DOHH2 (cell line): ENCODE measurements around the gene C9orf152.

ENCODE experiments used
- H3F3A ChIP-seq: fragments of 200-600 bp; sonication (generic), shearing (Covaris generic); 2 replicates; pipeline ENCODE4 v1.6.0; 2016; ENCODE audit warnings: antibody characterized with exemption, mild to moderate bottlenecking; ENCODE audit not compliant: control insufficient read depth, insufficient read depth
- H3K27ac ChIP-seq: fragments of 200-600 bp; sonication (generic); 2 replicates; pipeline ENCODE4 v1.5.1; 2014; ENCODE audit warnings: low read depth, mild to moderate bottlenecking, low read length, moderate library complexity
- H3K27me3 ChIP-seq: fragments of 200-600 bp; sonication (generic); 2 replicates; pipeline ENCODE4 v1.6.1; 2014; ENCODE audit warnings: mild to moderate bottlenecking, low read length, mixed read lengths; ENCODE audit not compliant: control insufficient read depth
- H3K36me3 ChIP-seq: fragments of 200-600 bp; sonication (generic); 2 replicates; pipeline ENCODE4 v1.6.1; 2014; ENCODE audit warnings: mild to moderate bottlenecking, low read length, moderate library complexity, mixed read lengths; ENCODE audit not compliant: control insufficient read depth
- H3K4me1 ChIP-seq: fragments of 200-600 bp; sonication (generic); 2 replicates; pipeline ENCODE4 v1.6.1; 2014; ENCODE audit warnings: mild to moderate bottlenecking, low read length, mixed read lengths; ENCODE audit not compliant: control insufficient read depth
- H3K4me2 ChIP-seq: fragments of 200-600 bp; sonication (generic); 2 replicates; pipeline ENCODE4 v1.6.0; 2014; ENCODE audit warnings: mild to moderate bottlenecking, low read length, moderate library complexity
- H3K4me3 ChIP-seq: fragments of 200-600 bp; sonication (generic); 2 replicates; pipeline ENCODE4 v1.5.1; 2014; ENCODE audit warnings: mild to moderate bottlenecking, low read length, mixed read lengths
- H3K79me2 ChIP-seq: fragments of 200-600 bp; sonication (generic); 2 replicates; pipeline ENCODE4 v1.6.1; 2014; ENCODE audit warnings: mild to moderate bottlenecking, low read length, mixed read lengths; ENCODE audit not compliant: control insufficient read depth
- H3K9me2 ChIP-seq: fragments of 200-600 bp; sonication (generic); replicated peaks from 2 replicates; pipeline ENCODE4 v1.6.1; 2014; ENCODE audit warnings: mild to moderate bottlenecking, low read length, mixed read lengths; ENCODE audit not compliant: control insufficient read depth
- H3K9me3 ChIP-seq: fragments of 200-600 bp; sonication (generic); 2 replicates; pipeline ENCODE4 v1.6.1; 2014; ENCODE audit warnings: antibody characterized with exemption, low read length, mixed read lengths; ENCODE audit not compliant: control insufficient read depth, insufficient read depth
- H4K20me1 ChIP-seq: fragments of 200-600 bp; sonication (generic); 2 replicates; pipeline ENCODE4 v1.6.0; 2014; ENCODE audit warnings: low read depth, mild to moderate bottlenecking, antibody characterized with exemption, low read length, moderate library complexity; ENCODE audit not compliant: control insufficient read depth, insufficient read depth
- CTCF ChIP-seq: fragments of 200-600 bp; sonication (generic); IDR thresholded peaks from one replicate; pipeline ENCODE4 v1.5.1; 2014; ENCODE audit warnings: antibody characterized with exemption, mild to moderate bottlenecking, low read depth, low read length; ENCODE audit not compliant: poor library complexity, severe bottlenecking
- EZH2phosphoT487 ChIP-seq: fragments of 200-600 bp; sonication (generic); IDR thresholded peaks from 2 replicates; pipeline ENCODE4 v1.6.1; 2017; ENCODE audit warnings: borderline replicate concordance, mild to moderate bottlenecking, antibody characterized with exemption, low read length, moderate library complexity, mixed read lengths

C9orf152 gene

GRCh38 chr9:110208031-110208430 lies at the start of gene C9orf152:
TSS of gene C9orf152 (minus strand) at chr9:110208159. CDS start at chr9:110207579, 580 bp downstream.
- TF ChIP-seq EZH2phosphoT487 (no peak), CTCF (no peak)
- Histone ChIP-seq H3K27ac (no peak within 1 kb of the TSS), H3K4me2 (no peak within 1 kb of the TSS), H3F3A (no peaks in the 10 kb centered on the region), H3K4me3 (no peak within 1 kb of the TSS), H4K20me1 (no peaks in the 10 kb centered on the region), H3K36me3 (no peaks in the 10 kb centered on the region), H3K27me3 (peaks cover 18% of the 10 kb centered on the region), H3K79me2 (no peaks in the 10 kb centered on the region), H3K4me1 (no peaks in the 10 kb centered on the region), H3K9me2 (no peaks in the 10 kb centered on the region), H3K9me3 (no peaks in the 10 kb centered on the region)

- Histone ChIP-seq H3K4me3 (peak overlapping the region; percentile 73), H3K9me3 (no peaks in the 10 kb centered on the region), H3K9me2 (no peaks in the 10 kb centered on the region), H3K27me3 (peaks cover 32% of the 10 kb centered on the region), H3F3A (no peaks in the 10 kb centered on the region), H3K4me2 (peak overlapping the region; percentile 91), H3K79me2 (peaks cover 41% of the 10 kb centered on the region), H3K36me3 (peaks cover 7% of the 10 kb centered on the region; the same call in 1 of the 2 replicates), H3K27ac (no peak overlapping the region), H4K20me1 (peaks cover 16% of the 10 kb centered on the region; the same call in 1 of the 2 replicates), H3K4me1 (peaks cover 32% of the 10 kb centered on the region)
- TF ChIP-seq EZH2phosphoT487, result no peak; the same call in 1 of the 2 replicates
- TF ChIP-seq CTCF, result no peak
These were observed 49.3 kb upstream of the C9orf152 start for GRCh38 chr9:110257097-110257841.

- TF ChIP-seq CTCF (no peak), EZH2phosphoT487 (no peak)
- Histone ChIP-seq H3K36me3 (peaks cover 7% of the 10 kb centered on the region; the same call in 1 of the 2 replicates), H4K20me1 (peaks cover 16% of the 10 kb centered on the region; the same call in 1 of the 2 replicates), H3K4me2 (peak within 1 kb of the TSS; percentile 91), H3K27me3 (peaks cover 25% of the 10 kb centered on the region), H3F3A (no peaks in the 10 kb centered on the region), H3K9me3 (no peaks in the 10 kb centered on the region), H3K79me2 (peaks cover 48% of the 10 kb centered on the region), H3K27ac (no peak within 1 kb of the TSS), H3K9me2 (no peaks in the 10 kb centered on the region), H3K4me3 (peak within 1 kb of the TSS; percentile 73), H3K4me1 (peaks cover 32% of the 10 kb centered on the region)
These were observed 48.6 kb upstream of the C9orf152 start, which contains the start of gene TXN for GRCh38 chr9:110256380-110257096. TSS of gene TXN (minus strand) at chr9:110256507. CDS start at chr9:110256435, 72 bp downstream.
